ENCODE measurements around the gene RHOA. TPM values are rescaled to one million over a fixed set of nuclear protein-coding genes. Genes with fewer than 3 reads are reported as not detected.

RHOA gene
- total RNA-seq, 6 experiments from 2014 or later, result 142 to 251 (median 171) TPM

- no peak for DNase-seq
- no peak for TF ChIP-seq CTCF (IDR thresholded peaks at IDR 0.05)
- TF ChIP-seq POLR2A (IDR thresholded peaks at IDR 0.05), result no peak
- peaks cover 0 to 20% (median 0%) of the 10 kb centered on the region in 4 donors for H3K4me1 ChIP-seq
- H3K4me3 ChIP-seq, result no peak overlapping the region
- H3K9me3 ChIP-seq, result no peaks in the 10 kb centered on the region
- H3K27ac ChIP-seq, result no peak overlapping the region
- no peak for ATAC-seq
- 30% methylated on average over 4 of the region's 4 CpGs for WGBS (ENCODE audit: insufficient coverage, low coverage, low lambda C conversion rate, missing lambda C conversion rate)
- intact Hi-C loops (cut with DNase I), result no loop called here
- H3K27me3 ChIP-seq, result no peaks in the 10 kb centered on the region
- peaks cover 0 to 17% (median 0%) of the 10 kb centered on the region in 4 donors for H3K36me3 ChIP-seq
These were observed 4.3 kb upstream of the RHOA start for GRCh38 chr3:49415931-49416601.

GRCh38 chr3:49414753-49415152 lies 3.0 kb upstream of the RHOA start:
- DNase-seq (no peak), ATAC-seq (no peak)
- no peak overlapping the region for H3K4me3 ChIP-seq
- peaks cover 0 to 20% (median 4%) of the 10 kb centered on the region in 4 donors for H3K4me1 ChIP-seq
- H3K27me3 ChIP-seq, result no peaks in the 10 kb centered on the region
- H3K9me3 ChIP-seq, result no peaks in the 10 kb centered on the region
- intact Hi-C loops (cut with DNase I), result no loop called here
- H3K27ac ChIP-seq, result no peak overlapping the region
- no peak for TF ChIP-seq POLR2A (IDR thresholded peaks at IDR 0.05)
- TF ChIP-seq CTCF (IDR thresholded peaks at IDR 0.05), result no peak
- WGBS (ENCODE audit: insufficient coverage, low coverage, low lambda C conversion rate, missing lambda C conversion rate), result no CpG with 5 or more reads among the region's 2 CpGs
- H3K36me3 ChIP-seq, result peaks cover 0 to 17% (median 0%) of the 10 kb centered on the region in 4 donors

GRCh38 chr3:49413338-49413734 lies 1.6 kb upstream of the RHOA start:
- no peak for ATAC-seq
- no peaks in the 10 kb centered on the region for H3K27me3 ChIP-seq
- H3K9me3 ChIP-seq, result no peaks in the 10 kb centered on the region
- TF ChIP-seq POLR2A (IDR thresholded peaks at IDR 0.05) (no peak), CTCF (IDR thresholded peaks at IDR 0.05) (no peak)
- H3K36me3 ChIP-seq, result peaks cover 0 to 13% (median 0%) of the 10 kb centered on the region in 4 donors
- intact Hi-C loops (cut with DNase I), result no loop called here
- H3K4me1 ChIP-seq, result peaks cover 0 to 27% (median 7%) of the 10 kb centered on the region in 4 donors
- no peak overlapping the region for H3K27ac ChIP-seq
- H3K4me3 ChIP-seq, result peak overlapping the region; percentile 72 to 90 (median 77)
- DNase-seq, result no peak
- 93% methylated on average over 3 of the region's 6 CpGs for WGBS (ENCODE audit: insufficient coverage, low coverage, low lambda C conversion rate, missing lambda C conversion rate)

- DNase-seq (no peak), ATAC-seq (no peak)
- peak overlapping the region; percentile 57 to 95 (median 69) for H3K27ac ChIP-seq
- H3K4me3 ChIP-seq, result peak overlapping the region; percentile 72 to 90 (median 77)
- intact Hi-C loops (cut with DNase I), result no loop called here
- no peaks in the 10 kb centered on the region for H3K27me3 ChIP-seq
- no peaks in the 10 kb centered on the region for H3K9me3 ChIP-seq
- H3K4me1 ChIP-seq, result peaks cover 0 to 30% (median 7%) of the 10 kb centered on the region in 4 donors
- TF ChIP-seq POLR2A (IDR thresholded peaks at IDR 0.05) (no peak), CTCF (IDR thresholded peaks at IDR 0.05) (no peak)
- 15% methylated on average over 13 of the region's 16 CpGs for WGBS (ENCODE audit: insufficient coverage, low coverage, low lambda C conversion rate, missing lambda C conversion rate)
- peaks cover 0 to 13% (median 0%) of the 10 kb centered on the region in 4 donors for H3K36me3 ChIP-seq
These were observed 1.0 kb upstream of the RHOA start for GRCh38 chr3:49412632-49413337.

All from right lobe of liver (tissue), 6 donors.